Common myeloid progenitor, CD34-positive (primary cell): ENCODE data around the gene SSBP1.

Experiments
- CTCF ChIA-PET: fragments of 350-600 bp; sonication (Branson Sonifier 250); formaldehyde crosslinking; loops from one replicate; lab custom pipeline; 2021; ENCODE audit warnings: antibody characterized with exemption; lab: Charles Lee
- POLR2A ChIA-PET: fragments of 350-600 bp; sonication (Branson Sonifier 250); formaldehyde crosslinking; loops from one replicate; lab custom pipeline; 2021; ENCODE audit warnings: antibody characterized with exemption; lab: Charles Lee
- DNase-seq, 3 donors: peaks; one replicate each; pipeline versions ENCODE4 v3.0.0 to v3.0.0-alpha.2; 2013
- H3K27ac ChIP-seq, 2 experiments: 1 replicate in 1 of 2; 2 replicates in 1 of 2; pipeline ENCODE4 v1.7.0; 2013; ENCODE audit warnings: inconsistent platforms in 2 of 2, low read length in 2 of 2, mild to moderate bottlenecking in 2 of 2, low read depth in 1 of 2, moderate library complexity in 1 of 2; ENCODE audit not compliant: severe bottlenecking in 2 of 2, insufficient read depth in 1 of 2, poor library complexity in 1 of 2
- H3K27me3 ChIP-seq, 5 experiments: replicated peaks in 2 of 5; 1 replicate in 3 of 5; 2 replicates in 2 of 5; pipeline versions ENCODE4 v1.6.1 to v1.7.0; 2013; ENCODE audit warnings: low read length in 4 of 5, mild to moderate bottlenecking in 2 of 5, moderate library complexity in 2 of 5, inconsistent platforms in 1 of 5; ENCODE audit not compliant: insufficient read depth in 5 of 5, control insufficient read depth in 4 of 5
- H3K36me3 ChIP-seq, 4 experiments: 1 replicate in 2 of 4; 2 replicates in 2 of 4; pipeline versions ENCODE4 v1.6.1 to v1.7.0; 2013; ENCODE audit warnings: low read length in 3 of 4, control low read depth in 1 of 4, mild to moderate bottlenecking in 1 of 4; ENCODE audit not compliant: control insufficient read depth in 4 of 4, insufficient read depth in 4 of 4
- H3K4me1 ChIP-seq, 4 experiments: 1 replicate in 3 of 4; 2 replicates in 1 of 4; pipeline versions ENCODE4 v1.6.1 to v1.7.1; 2013; ENCODE audit warnings: low read length in 3 of 4, mild to moderate bottlenecking in 3 of 4, control low read depth in 1 of 4, inconsistent platforms in 1 of 4, moderate library complexity in 1 of 4; ENCODE audit not compliant: control insufficient read depth in 4 of 4, insufficient read depth in 4 of 4; ENCODE audit errors: control extremely low read depth in 1 of 4
- H3K4me3 ChIP-seq, 7 experiments: 1 replicate in 4 of 7; 2 replicates in 3 of 7; pipeline versions ENCODE4 v1.5.1 to v1.7.0; 2013; ENCODE audit warnings: mild to moderate bottlenecking in 7 of 7, low read length in 6 of 7, moderate library complexity in 6 of 7, inconsistent platforms in 2 of 7, low read depth in 2 of 7, control low read depth in 1 of 7; ENCODE audit not compliant: insufficient read depth in 4 of 7, control insufficient read depth in 1 of 7; ENCODE audit errors: extremely low read depth in 1 of 7
- H3K9me3 ChIP-seq, 5 experiments: 1 replicate in 4 of 5; 2 replicates in 1 of 5; pipeline versions ENCODE4 v1.6.1 to v1.7.1; 2013; ENCODE audit warnings: low read length in 4 of 5, mild to moderate bottlenecking in 2 of 5, inconsistent platforms in 1 of 5, low read depth in 1 of 5, moderate library complexity in 1 of 5; ENCODE audit not compliant: control insufficient read depth in 4 of 5, insufficient read depth in 2 of 5; ENCODE audit errors: control extremely low read depth in 1 of 5
- WGBS: methylation state at CpG from one replicate; pipeline ENCODE4 v1.1.5; 2013; ENCODE audit not compliant: insufficient coverage; 5-methylcytosine and 5-hydroxymethylcytosine counted together

The SSBP1 gene

GRCh38 chr7:141785706-141786552 is 47.8 kb downstream of the SSBP1 start:
- ChIA-PET POLR2A (no interaction called here), CTCF (interaction anchor here (0.7 to 2.0 kb wide), 11 partner anchors 9 to 447 kb away, joined by 3 to 7 read pairs (median 5); partner anchors contain the start of genes PRSS37, SSBP1 and TAS2R4)
- Histone ChIP-seq H3K27me3 (no peaks in the 10 kb centered on the region), H3K27ac (no peak overlapping the region), H3K36me3 (peaks cover 0 to 8% (median 5%) of the 10 kb centered on the region in 4 experiments), H3K4me3 (no peak overlapping the region), H3K4me1 (no peaks in the 10 kb centered on the region), H3K9me3 (no peaks in the 10 kb centered on the region)
- 66% methylated on average over 8 of the region's 13 CpGs for WGBS
- DNase-seq: peak; percentile 48 to 77 (median 67)

DNA sequence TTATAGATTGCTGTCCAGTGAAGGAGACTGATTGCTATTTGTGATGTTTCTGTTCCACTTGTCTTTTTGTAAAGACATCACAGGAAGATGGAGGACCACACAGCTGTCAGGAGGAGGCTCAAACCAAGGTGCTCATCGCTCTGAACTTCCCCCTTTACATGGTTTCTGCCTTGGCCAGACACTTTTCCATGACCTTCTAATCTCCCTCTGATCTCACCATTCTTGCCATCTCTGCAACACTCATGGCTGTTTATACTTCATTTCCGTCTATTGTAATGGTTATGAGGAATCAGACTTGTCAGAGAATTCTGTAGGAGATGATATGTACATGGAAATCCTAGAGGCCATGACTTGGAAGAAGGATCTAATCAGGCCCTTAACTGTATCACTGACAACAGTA is 50.1 kb downstream of the SSBP1 start:
- H3K27ac ChIP-seq: no peak overlapping the region
- ChIA-PET POLR2A (interaction anchor here (0.6 kb wide), 1 partner anchor 134 kb away, joined by 3 read pairs; no protein-coding TSS in a partner anchor), CTCF (interaction anchor here (1.2 to 1.3 kb wide), 2 partner anchors 134 to 140 kb away, joined by 3 to 4 read pairs; no protein-coding TSS in a partner anchor)
- DNase-seq: no peak
- no peaks in the 10 kb centered on the region for H3K4me1 ChIP-seq
- H3K36me3 ChIP-seq: peaks cover 0 to 9% (median 5%) of the 10 kb centered on the region in 4 experiments
- no peaks in the 10 kb centered on the region for H3K9me3 ChIP-seq
- no peaks in the 10 kb centered on the region for H3K27me3 ChIP-seq
- no CpG with 5 or more reads among the region's 2 CpGs for WGBS
- H3K4me3 ChIP-seq: no peak overlapping the region

GRCh38 chr7:141789917-141790316 is 51.8 kb downstream of the SSBP1 start, which contains the start of gene TAS2R5:
TAS2R5 (plus strand) TSS chr7:141790217; CDS start chr7:141790362, 145 bp downstream.
- no peak for DNase-seq
- Histone ChIP-seq H3K27ac (no peak within 1 kb of the TSS), H3K4me3 (no peak within 1 kb of the TSS), H3K27me3 (no peaks in the 10 kb centered on the region), H3K36me3 (peaks cover 2 to 11% (median 5%) of the 10 kb centered on the region in 4 experiments), H3K4me1 (no peaks in the 10 kb centered on the region), H3K9me3 (no peaks in the 10 kb centered on the region)
- POLR2A ChIA-PET: no interaction called here
- CTCF ChIA-PET: no interaction called here
- WGBS: 80% methylated on average over 2 of the region's 5 CpGs

DNA sequence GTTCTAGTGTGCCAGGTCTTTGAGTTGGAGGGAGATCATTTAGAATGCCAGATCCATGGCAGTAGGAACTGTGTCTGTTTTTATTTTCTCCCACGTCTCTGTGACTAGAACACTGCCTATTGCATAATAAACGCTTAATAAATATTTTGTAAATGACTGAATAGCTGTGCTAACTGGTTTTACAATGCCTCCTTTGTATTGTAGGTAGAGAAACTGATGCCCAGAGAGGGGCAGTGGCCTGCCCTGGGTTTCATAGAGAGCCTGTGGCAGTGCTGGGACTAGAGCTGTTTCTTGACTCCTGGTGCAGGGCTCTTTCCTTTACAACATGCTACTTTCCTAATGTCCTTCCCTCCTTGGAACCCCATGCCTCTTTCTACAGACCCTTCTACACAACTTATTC is 54.4 kb downstream of the SSBP1 start:
- no peak overlapping the region for H3K27ac ChIP-seq
- H3K27me3 ChIP-seq: no peaks in the 10 kb centered on the region
- peaks cover 2 to 11% (median 5%) of the 10 kb centered on the region in 4 experiments for H3K36me3 ChIP-seq
- H3K4me3 ChIP-seq: no peak overlapping the region
- ChIA-PET CTCF (no interaction called here), POLR2A (no interaction called here)
- no peaks in the 10 kb centered on the region for H3K4me1 ChIP-seq
- 100% methylated on average over 1 of the region's 2 CpGs for WGBS
- H3K9me3 ChIP-seq: no peaks in the 10 kb centered on the region
- DNase-seq: no peak
